Omental fat pad (tissue), 4 donors: ENCODE measurements around the gene KCTD11. TPM values are rescaled to one million over a fixed set of nuclear protein-coding genes. Genes with fewer than 3 reads are reported as not detected.
A peak's percentile ranks its signal among the peaks of the same experiment; 100 is the strongest.

Experiments used
- ATAC-seq: fragments of 150-250 bp; one replicate; pipeline ENCODE4 v1.9.1; 2016; ENCODE audit warnings: mild to moderate bottlenecking, moderate library complexity; ENCODE audit not compliant: low FRiP score
- DNase-seq: peaks from one replicate; pipeline ENCODE4 v3.0.0-alpha.2; 2019; ENCODE audit warnings: low spot score
- CTCF ChIP-seq, 3 donors: fragments of 450-650 bp; IDR thresholded peaks; one replicate each; pipeline ENCODE4 v1.5.1; 2016 to 2017; ENCODE audit warnings: antibody characterized with exemption in 3 of 3, mild to moderate bottlenecking in 3 of 3, moderate library complexity in 2 of 3
- total RNA-seq, 4 donors: library from RNA; depleted of rRNA; stranded (reverse); fragments of >200 nt; gene quantifications; one replicate each; pipeline ENCODE4 v1.1.0, GENCODE V29; 2016

Gene KCTD11
- total RNA-seq, 4 donors from 2014 or later = 6.7 to 9.9 (median 8.4) TPM

- DNase-seq = no peak
- no peak for TF ChIP-seq CTCF (IDR thresholded peaks at IDR 0.05)
- ATAC-seq = no peak
These were observed 27.6 kb upstream of the KCTD11 start for GRCh38 chr17:7324438-7324779.

GRCh38 chr17:7325031-7325528 is 26.9 kb upstream of the KCTD11 start:
- TF ChIP-seq CTCF (IDR thresholded peaks at IDR 0.05) = no peak
- no peak for ATAC-seq
- DNase-seq = no peak

- TF ChIP-seq CTCF (IDR thresholded peaks at IDR 0.05) = no peak
- no peak for DNase-seq
These were observed 25.8 kb upstream of the KCTD11 start for GRCh38 chr17:7326186-7326585.

GRCh38 chr17:7327056-7327455 is 24.9 kb upstream of the KCTD11 start:
- TF ChIP-seq CTCF (IDR thresholded peaks at IDR 0.05) = no peak
- no peak for ATAC-seq
- no peak for DNase-seq

More at GRCh38 chr17:7326186-7326585, 25.8 kb upstream of the KCTD11 start:
- no peak for ATAC-seq

- DNase-seq (no peak), ATAC-seq (no peak)
- TF ChIP-seq CTCF (IDR thresholded peaks at IDR 0.05) = no peak
These were observed 24.5 kb upstream of the KCTD11 start for GRCh38 chr17:7327501-7327900.

GRCh38 chr17:7328009-7328408 is 24.0 kb upstream of the KCTD11 start:
- no peak for ATAC-seq
- no peak for TF ChIP-seq CTCF (IDR thresholded peaks at IDR 0.05)
- no peak for DNase-seq

GRCh38 chr17:7328840-7329373 is 23.1 kb upstream of the KCTD11 start, which contains the start of gene NEURL4:
Gene NEURL4, minus strand, starts transcription at chr17:7329335. Its CDS starts 23 bp downstream, at chr17:7329312.
- DNase-seq (no peak), ATAC-seq (peak; percentile 19)
- no peak for TF ChIP-seq CTCF (IDR thresholded peaks at IDR 0.05)
